GM21360 (cell line): ENCODE results near the gene PPM1N.
A peak's percentile ranks its signal among the peaks of the same experiment; 100 is the strongest.
"Not testable (repeated sequence)": the region's sequence is repeated elsewhere in the genome, so short reads cannot be mapped to it uniquely, and the experiment has no call there.

ENCODE experiments used
- ATAC-seq: cut with Tn5 transposase; IDR thresholded peaks from one replicate; pipeline ENCODE4 v1.9.1; 2021; ENCODE audit warnings: mild to moderate bottlenecking, moderate library complexity; ENCODE audit not compliant: unreplicated experiment

Gene PPM1N

GRCh38 chr19:45507872-45508416 lies 9.7 kb downstream of the PPM1N start:
- ATAC-seq, result no peak

GRCh38 chr19:45508417-45508860 lies 10.2 kb downstream of the PPM1N start:
- no peak for ATAC-seq

- no peak for ATAC-seq
Measured at GRCh38 chr19:45508861-45509691, 10.8 kb downstream of the PPM1N start.

- no peak for ATAC-seq
Measured at GRCh38 chr19:45509692-45510015, 11.4 kb downstream of the PPM1N start.

GRCh38 chr19:45510352-45510751 lies 12.1 kb downstream of the PPM1N start:
- ATAC-seq, result not testable (repeated sequence)

- no peak for ATAC-seq
Measured at GRCh38 chr19:45511074-45511473, 12.8 kb downstream of the PPM1N start.

GRCh38 chr19:45512881-45513483 lies 14.7 kb downstream of the PPM1N start:
- ATAC-seq, result no peak

GRCh38 chr19:45514376-45515051 lies 16.3 kb downstream of the PPM1N start:
- no peak for ATAC-seq

GRCh38 chr19:45515081-45515624 lies 16.9 kb downstream of the PPM1N start:
- no peak for ATAC-seq

- no peak for ATAC-seq
Measured at GRCh38 chr19:45515807-45516401, 17.7 kb downstream of the PPM1N start.

GRCh38 chr19:45517238-45517637 lies 19.0 kb downstream of the PPM1N start:
- ATAC-seq, result no peak

- no peak for ATAC-seq
Measured at GRCh38 chr19:45517641-45518468, 19.6 kb downstream of the PPM1N start.

- ATAC-seq, result no peak
Measured at GRCh38 chr19:45518469-45518826, 20.2 kb downstream of the PPM1N start.

GRCh38 chr19:45522010-45522941 lies 24.0 kb downstream of the PPM1N start:
- ATAC-seq, result no peak

GRCh38 chr19:45523642-45524256 lies 25.5 kb downstream of the PPM1N start:
- ATAC-seq, result peak; percentile 73

GRCh38 chr19:45524575-45525129 lies 26.4 kb downstream of the PPM1N start:
- no peak for ATAC-seq

GRCh38 chr19:45526143-45526542 lies 27.9 kb downstream of the PPM1N start:
- ATAC-seq, result no peak

GRCh38 chr19:45526971-45527370 lies 28.7 kb downstream of the PPM1N start:
- no peak for ATAC-seq
